ENCODE data around the gene KRT85. TPM values are rescaled to one million over a fixed set of nuclear protein-coding genes. Genes with fewer than 3 reads are reported as not detected.

Gene KRT85
- total and polyA plus RNA-seq, 2 of the 4 experiments (the other 2 are of a cell fraction) = not detected

GRCh38 chr12:52312086-52312485, 55.2 kb downstream of the KRT85 start:
- Histone ChIP-seq H3K79me1 (ENCODE audit: low read depth in 1 of 2, low read length in 2 of 2) (no peaks in the 10 kb centered on the region), H3K27ac (ENCODE audit: insufficient read depth, low read length) (no peak overlapping the region), H3K4me2 (ENCODE audit: low read depth, low read length) (no peak overlapping the region), H3K9me3 (ENCODE audit: control insufficient read depth, insufficient read depth, low read length) (no peaks in the 10 kb centered on the region), H2AK5ac (ENCODE audit: low read depth, low read length) (no peak overlapping the region), H2BK120ac (ENCODE audit: low read depth, low read length) (no peak overlapping the region), H3K14ac (replicated peaks; ENCODE audit: low read depth, low read length) (no peak overlapping the region), H3K36me3 (ENCODE audit: control insufficient read depth, insufficient read depth, low read length) (no peaks in the 10 kb centered on the region), H3K4me3 (ENCODE audit: insufficient read depth, low read depth, low read length) (no peak overlapping the region), H4K91ac (ENCODE audit: insufficient read depth, low read depth, low read length) (no peak overlapping the region), H3K4me1 (ENCODE audit: control insufficient read depth, insufficient read depth, low read length) (peaks cover 2% of the 10 kb centered on the region; the same call in 1 of the 2 replicates), H3K4ac (ENCODE audit: low read depth, low read length) (no peak overlapping the region), H3K9ac (ENCODE audit: low read depth, low read length) (no peak overlapping the region), H4K5ac (ENCODE audit: low read depth, low read length) (no peak overlapping the region), H2AFZ (replicated peaks; ENCODE audit: low read length, poor library complexity) (no peak overlapping the region), H4K20me1 (ENCODE audit: insufficient read depth, low read length) (no peaks in the 10 kb centered on the region), H3K27me3 (ENCODE audit: control insufficient read depth, insufficient read depth, low read length) (peaks cover 65% of the 10 kb centered on the region), H4K8ac (ENCODE audit: low read depth in 2 of 2, low read length in 2 of 2) (no peak overlapping the region), H2BK5ac (ENCODE audit: low read depth, low read length, poor library complexity, severe bottlenecking) (no peak overlapping the region), H2BK20ac (ENCODE audit: low read depth, low read length) (no peak overlapping the region), H3K9me1 (ENCODE audit: insufficient read depth, low read length) (no peaks in the 10 kb centered on the region; the same call in 1 of the 2 replicates), H3K18ac (ENCODE audit: low read depth, low read length) (no peak overlapping the region), H3K23ac (ENCODE audit: low read depth, low read length) (no peak overlapping the region), H2AK9ac (replicated peaks; ENCODE audit: low read depth, low read length, poor library complexity) (no peak overlapping the region), H2BK15ac (ENCODE audit: low read depth, low read length) (no peak overlapping the region), H3K56ac (ENCODE audit: extremely low read depth, insufficient read depth, low read length) (no peak overlapping the region)
- BruUV-seq (replicated peaks) = no TSS peak
- in situ Hi-C loops (cut with MboI; ENCODE audit: low sequenced_read_pairs) = no loop called here
- ChIA-PET POLR2A (ENCODE audit: unreplicated experiment) (no interaction called here), CTCF (interaction anchor here (1.1 kb wide), 1 partner anchor 16 kb away, joined by 3 read pairs; no protein-coding TSS in a partner anchor)
- DNase-seq = no peak
- WGBS, 2 experiments (ENCODE audit: extremely low coverage in 2 of 2, insufficient read length in 1 of 2) = no CpG with 5 or more reads among the region's 4 CpGs
- dilution Hi-C loops (cut with HindIII; ENCODE audit: low sequenced_read_pairs, unreplicated experiment) = no loop called here
- intact Hi-C loops (cut with micrococcal nuclease) = no loop called here
- TF ChIP-seq, protein P1, sequence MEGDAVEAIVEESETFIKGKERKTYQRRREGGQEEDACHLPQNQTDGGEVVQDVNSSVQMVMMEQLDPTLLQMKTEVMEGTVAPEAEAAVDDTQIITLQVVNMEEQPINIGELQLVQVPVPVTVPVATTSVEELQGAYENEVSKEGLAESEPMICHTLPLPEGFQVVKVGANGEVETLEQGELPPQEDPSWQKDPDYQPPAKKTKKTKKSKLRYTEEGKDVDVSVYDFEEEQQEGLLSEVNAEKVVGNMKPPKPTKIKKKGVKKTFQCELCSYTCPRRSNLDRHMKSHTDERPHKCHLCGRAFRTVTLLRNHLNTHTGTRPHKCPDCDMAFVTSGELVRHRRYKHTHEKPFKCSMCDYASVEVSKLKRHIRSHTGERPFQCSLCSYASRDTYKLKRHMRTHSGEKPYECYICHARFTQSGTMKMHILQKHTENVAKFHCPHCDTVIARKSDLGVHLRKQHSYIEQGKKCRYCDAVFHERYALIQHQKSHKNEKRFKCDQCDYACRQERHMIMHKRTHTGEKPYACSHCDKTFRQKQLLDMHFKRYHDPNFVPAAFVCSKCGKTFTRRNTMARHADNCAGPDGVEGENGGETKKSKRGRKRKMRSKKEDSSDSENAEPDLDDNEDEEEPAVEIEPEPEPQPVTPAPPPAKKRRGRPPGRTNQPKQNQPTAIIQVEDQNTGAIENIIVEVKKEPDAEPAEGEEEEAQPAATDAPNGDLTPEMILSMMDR (conservative IDR thresholded peaks at IDR 0.05; ENCODE audit: low read depth, low read length) = no peak
- TF ChIP-seq CHD1 (IDR thresholded peaks at IDR 0.05; ENCODE audit: low read depth, low read length) = no peak
- no peak for ATAC-seq (ENCODE audit: low read depth)
